Ascending aorta (tissue), 2 donors: ENCODE data around the gene VAPA. TPM values are rescaled to one million over a fixed set of nuclear protein-coding genes. Genes with fewer than 3 reads are reported as not detected.
"Not testable (repeated sequence)": the region's sequence is repeated elsewhere in the genome, so short reads cannot be mapped to it uniquely, and the experiment has no call there.

Source experiments
- DNase-seq, 2 donors: peaks; one replicate each; pipeline ENCODE4 v3.0.0-alpha.2; 2019; ENCODE audit warnings: low spot score in 2 of 2
- H3K27ac ChIP-seq, 2 donors: fragments of 200-600 bp; sonication (generic); one replicate each; pipeline ENCODE4 v1.5.1; 2016 to 2017; ENCODE audit warnings: mild to moderate bottlenecking in 1 of 2
- H3K27me3 ChIP-seq: fragments of 200-600 bp; sonication (generic); one replicate; pipeline ENCODE4 v1.5.1; 2017
- H3K36me3 ChIP-seq, 2 donors: fragments of 200-600 bp; sonication (generic); one replicate each; pipeline ENCODE4 v1.5.1; 2016
- H3K4me1 ChIP-seq, 2 donors: fragments of 200-600 bp; sonication (generic); one replicate each; pipeline ENCODE4 v1.5.1; 2016 to 2017; ENCODE audit warnings: mild to moderate bottlenecking in 1 of 2
- H3K4me3 ChIP-seq, 2 donors: fragments of 200-600 bp; sonication (generic); one replicate each; pipeline ENCODE4 v1.5.1; 2016 to 2017; ENCODE audit warnings: mild to moderate bottlenecking in 1 of 2
- H3K9me3 ChIP-seq, 2 donors: fragments of 200-600 bp; sonication (generic); one replicate each; pipeline ENCODE4 v1.5.1; 2016
- CTCF ChIP-seq, 3 experiments: fragments of 200-600 bp in 2 of 3; fragments of 450-650 bp in 1 of 3; sonication (generic) in 2 of 3; IDR thresholded peaks; one replicate each; pipeline ENCODE4 v1.5.1; 2016 to 2019; ENCODE audit warnings: antibody characterized with exemption in 3 of 3, mild to moderate bottlenecking in 1 of 3, moderate library complexity in 1 of 3
- intact Hi-C: fragments of 100-400 bp; cut with DNase I; formaldehyde crosslinking; loops from one replicate; pipeline ENCODE4 v1.15.1; 2023
- total RNA-seq: library from RNA; depleted of rRNA; stranded (reverse); fragments of >200 nt; gene quantifications from one replicate; pipeline ENCODE4 v1.1.0, GENCODE V29; 2016

Gene VAPA
- total RNA-seq, 1 donor from 2014 or later = 109 TPM

GRCh38 chr18:9887992-9888391 is 25.8 kb upstream of the VAPA start:
- no peaks in the 10 kb centered on the region for H3K4me1 ChIP-seq
- intact Hi-C loops = no loop called here
- H3K9me3 ChIP-seq = no peaks in the 10 kb centered on the region
- TF ChIP-seq CTCF (IDR thresholded peaks at IDR 0.05) = no peak
- no peak overlapping the region for H3K4me3 ChIP-seq
- no peaks in the 10 kb centered on the region for H3K27me3 ChIP-seq
- DNase-seq = no peak
- no peak overlapping the region for H3K27ac ChIP-seq
- H3K36me3 ChIP-seq = no peaks in the 10 kb centered on the region

GRCh38 chr18:9890196-9890595 is 23.6 kb upstream of the VAPA start:
- Histone ChIP-seq H3K4me1 (no peaks in the 10 kb centered on the region), H3K36me3 (no peaks in the 10 kb centered on the region), H3K9me3 (no peaks in the 10 kb centered on the region), H3K27me3 (no peaks in the 10 kb centered on the region), H3K27ac (no peak overlapping the region), H3K4me3 (no peak overlapping the region)
- TF ChIP-seq CTCF (IDR thresholded peaks at IDR 0.05) = no peak
- no peak for DNase-seq
- intact Hi-C loops = no loop called here

GRCh38 chr18:9890957-9891356 is 22.9 kb upstream of the VAPA start:
- H3K27me3 ChIP-seq = no peaks in the 10 kb centered on the region
- no peak for TF ChIP-seq CTCF (IDR thresholded peaks at IDR 0.05)
- intact Hi-C loops = no loop called here
- no peaks in the 10 kb centered on the region for H3K4me1 ChIP-seq
- no peak overlapping the region for H3K4me3 ChIP-seq
- H3K27ac ChIP-seq = no peak overlapping the region
- no peaks in the 10 kb centered on the region for H3K9me3 ChIP-seq
- no peak for DNase-seq
- H3K36me3 ChIP-seq = no peaks in the 10 kb centered on the region

GRCh38 chr18:9891515-9891914 is 22.3 kb upstream of the VAPA start:
- H3K27ac ChIP-seq, H3K9me3 ChIP-seq, intact Hi-C loops, H3K4me1 ChIP-seq, H3K4me3 ChIP-seq, H3K36me3 ChIP-seq, H3K27me3 ChIP-seq, DNase-seq: not testable (repeated sequence)

GRCh38 chr18:9894454-9895068 is 19.3 kb upstream of the VAPA start:
- Histone ChIP-seq H3K4me3 (no peak overlapping the region), H3K36me3 (no peaks in the 10 kb centered on the region), H3K27me3 (no peaks in the 10 kb centered on the region), H3K27ac (no peak overlapping the region), H3K9me3 (no peaks in the 10 kb centered on the region), H3K4me1 (no peaks in the 10 kb centered on the region)
- DNase-seq = no peak
- intact Hi-C loops = no loop called here
- TF ChIP-seq CTCF (IDR thresholded peaks at IDR 0.05) = no peak

- H3K36me3 ChIP-seq = no peaks in the 10 kb centered on the region
- H3K9me3 ChIP-seq = no peaks in the 10 kb centered on the region
- no peaks in the 10 kb centered on the region for H3K27me3 ChIP-seq
- TF ChIP-seq CTCF (IDR thresholded peaks at IDR 0.05) = no peak
- H3K27ac ChIP-seq = no peak overlapping the region
- H3K4me1 ChIP-seq = no peaks in the 10 kb centered on the region
- DNase-seq = no peak
- H3K4me3 ChIP-seq = no peak overlapping the region
- intact Hi-C loops = no loop called here
Measured at GRCh38 chr18:9897129-9897528, 16.7 kb upstream of the VAPA start.

GRCh38 chr18:9897787-9898291 is 16.0 kb upstream of the VAPA start:
- H3K9me3 ChIP-seq, DNase-seq, H3K4me1 ChIP-seq, H3K27me3 ChIP-seq, H3K4me3 ChIP-seq, intact Hi-C loops, H3K36me3 ChIP-seq, H3K27ac ChIP-seq: not testable (repeated sequence)
